ENCODE results near the gene CACNA1H. TPM values are rescaled to one million over a fixed set of nuclear protein-coding genes. Genes with fewer than 3 reads are reported as not detected.

Gene CACNA1H
- total and polyA plus RNA-seq, 2 of the 4 experiments (the other 2 are of a cell fraction) = 1.6 to 5.8 TPM

DNA sequence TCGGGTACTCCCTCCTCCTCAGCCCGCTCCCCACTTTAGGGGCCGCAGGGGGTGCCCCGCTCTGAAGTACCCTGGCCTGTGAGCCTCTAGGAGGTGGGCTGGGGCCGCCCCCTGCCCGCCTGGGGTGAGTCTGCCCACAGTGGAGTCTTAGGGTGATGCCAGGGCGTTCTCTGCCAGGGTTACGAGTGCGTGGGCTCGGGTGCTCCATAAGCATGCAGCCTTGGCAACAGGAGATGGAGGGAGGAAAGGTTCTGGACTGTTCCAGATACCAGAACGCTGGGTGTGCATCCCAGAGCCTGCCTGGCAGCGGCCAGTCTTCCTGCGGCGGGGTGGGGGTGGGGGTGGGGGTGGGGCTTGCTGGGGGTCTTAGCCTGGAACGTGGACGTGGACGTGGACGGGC is 15.9 kb downstream of the CACNA1H start:
- no peak overlapping the region for H3K27ac ChIP-seq (ENCODE audit: insufficient read depth, low read length)
- no peak overlapping the region for H3K18ac ChIP-seq (ENCODE audit: low read depth, low read length)
- DNase-seq (no peak), ATAC-seq (ENCODE audit: low read depth) (no peak)
- no peak overlapping the region for H2BK5ac ChIP-seq (ENCODE audit: low read depth, low read length, poor library complexity, severe bottlenecking)
- no peak overlapping the region for H3K4ac ChIP-seq (ENCODE audit: low read depth, low read length)
- H4K5ac ChIP-seq (ENCODE audit: low read depth, low read length) = no peak overlapping the region
- ChIA-PET CTCF (interaction anchor here (1.2 kb wide), 1 partner anchor 12 kb away, joined by 4 read pairs; no protein-coding TSS in a partner anchor), POLR2A (ENCODE audit: unreplicated experiment) (no interaction called here)
- no peak overlapping the region for H3K4me3 ChIP-seq (ENCODE audit: insufficient read depth, low read depth, low read length)
- no peaks in the 10 kb centered on the region for H3K36me3 ChIP-seq (ENCODE audit: control insufficient read depth, insufficient read depth, low read length)
- no peak overlapping the region for H3K56ac ChIP-seq (ENCODE audit: extremely low read depth, insufficient read depth, low read length)
- no peak overlapping the region for H2AK5ac ChIP-seq (ENCODE audit: low read depth, low read length)
- H2BK15ac ChIP-seq (ENCODE audit: low read depth, low read length) = no peak overlapping the region
- peaks cover 3% of the 10 kb centered on the region; the same call in 1 of the 2 replicates for H4K20me1 ChIP-seq (ENCODE audit: insufficient read depth, low read length)
- TF ChIP-seq, protein P1, sequence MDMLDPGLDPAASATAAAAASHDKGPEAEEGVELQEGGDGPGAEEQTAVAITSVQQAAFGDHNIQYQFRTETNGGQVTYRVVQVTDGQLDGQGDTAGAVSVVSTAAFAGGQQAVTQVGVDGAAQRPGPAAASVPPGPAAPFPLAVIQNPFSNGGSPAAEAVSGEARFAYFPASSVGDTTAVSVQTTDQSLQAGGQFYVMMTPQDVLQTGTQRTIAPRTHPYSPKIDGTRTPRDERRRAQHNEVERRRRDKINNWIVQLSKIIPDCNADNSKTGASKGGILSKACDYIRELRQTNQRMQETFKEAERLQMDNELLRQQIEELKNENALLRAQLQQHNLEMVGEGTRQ (IDR thresholded peaks at IDR 0.05; ENCODE audit: low read depth, low read length) = no peak
- TF ChIP-seq BHLHE40 (IDR thresholded peaks at IDR 0.05; ENCODE audit: low read depth, low read length) = no peak
- peaks cover 10% of the 10 kb centered on the region for H3K4me1 ChIP-seq (ENCODE audit: control insufficient read depth, insufficient read depth, low read length)
- H3K14ac ChIP-seq (replicated peaks; ENCODE audit: low read depth, low read length) = no peak overlapping the region
- H3K23ac ChIP-seq (ENCODE audit: low read depth, low read length) = no peak overlapping the region
- intact Hi-C loops (cut with micrococcal nuclease) (no loop called here), in situ Hi-C loops (cut with MboI; ENCODE audit: low sequenced_read_pairs) (no loop called here), dilution Hi-C loops (cut with HindIII; ENCODE audit: low sequenced_read_pairs, unreplicated experiment) (no loop called here)
- H3K27me3 ChIP-seq (ENCODE audit: control insufficient read depth, insufficient read depth, low read length) = no peaks in the 10 kb centered on the region; the same call in 1 of the 2 replicates
- no peaks in the 10 kb centered on the region for H3K79me1 ChIP-seq (ENCODE audit: low read depth in 1 of 2, low read length in 2 of 2)
- H4K8ac ChIP-seq (ENCODE audit: low read depth in 2 of 2, low read length in 2 of 2) = no peak overlapping the region
- H3K9ac ChIP-seq (ENCODE audit: low read depth, low read length) = no peak overlapping the region
- WGBS, 2 experiments (ENCODE audit: extremely low coverage in 2 of 2, insufficient read length in 1 of 2) = 78% methylated on average over 3 of the region's 18 CpGs; no CpG with 5 or more reads in 1 of the 2 experiments
- no peak overlapping the region for H2AK9ac ChIP-seq (replicated peaks; ENCODE audit: low read depth, low read length, poor library complexity)
- no peaks in the 10 kb centered on the region for H3K9me3 ChIP-seq (ENCODE audit: control insufficient read depth, insufficient read depth, low read length)
- no peak overlapping the region for H2BK20ac ChIP-seq (ENCODE audit: low read depth, low read length)
- no peak overlapping the region for H3K4me2 ChIP-seq (ENCODE audit: low read depth, low read length)
- H3K9me1 ChIP-seq (ENCODE audit: insufficient read depth, low read length) = no peaks in the 10 kb centered on the region
- no TSS peak for BruUV-seq (replicated peaks)
- H2AFZ ChIP-seq (replicated peaks; ENCODE audit: low read length, poor library complexity) = no peak overlapping the region
- no peak overlapping the region for H4K91ac ChIP-seq (ENCODE audit: insufficient read depth, low read depth, low read length)
- H2BK120ac ChIP-seq (ENCODE audit: low read depth, low read length) = no peak overlapping the region
